OCI-LY3 (cell line): Measurements from ENCODE around the gene CA7.

Experiments
- CTCF ChIP-seq: fragments of 200-600, 300-600 bp; sonication (generic); IDR thresholded peaks from 2 replicates; pipeline ENCODE4 v1.5.1; 2014; ENCODE audit warnings: antibody characterized with exemption, low read length, low read depth
- EZH2phosphoT487 ChIP-seq: fragments of 200-600 bp; shearing (Covaris generic); IDR thresholded peaks from 2 replicates; pipeline ENCODE4 v1.6.1; 2018; ENCODE audit warnings: antibody characterized with exemption, mixed run types, low read depth

DNA sequence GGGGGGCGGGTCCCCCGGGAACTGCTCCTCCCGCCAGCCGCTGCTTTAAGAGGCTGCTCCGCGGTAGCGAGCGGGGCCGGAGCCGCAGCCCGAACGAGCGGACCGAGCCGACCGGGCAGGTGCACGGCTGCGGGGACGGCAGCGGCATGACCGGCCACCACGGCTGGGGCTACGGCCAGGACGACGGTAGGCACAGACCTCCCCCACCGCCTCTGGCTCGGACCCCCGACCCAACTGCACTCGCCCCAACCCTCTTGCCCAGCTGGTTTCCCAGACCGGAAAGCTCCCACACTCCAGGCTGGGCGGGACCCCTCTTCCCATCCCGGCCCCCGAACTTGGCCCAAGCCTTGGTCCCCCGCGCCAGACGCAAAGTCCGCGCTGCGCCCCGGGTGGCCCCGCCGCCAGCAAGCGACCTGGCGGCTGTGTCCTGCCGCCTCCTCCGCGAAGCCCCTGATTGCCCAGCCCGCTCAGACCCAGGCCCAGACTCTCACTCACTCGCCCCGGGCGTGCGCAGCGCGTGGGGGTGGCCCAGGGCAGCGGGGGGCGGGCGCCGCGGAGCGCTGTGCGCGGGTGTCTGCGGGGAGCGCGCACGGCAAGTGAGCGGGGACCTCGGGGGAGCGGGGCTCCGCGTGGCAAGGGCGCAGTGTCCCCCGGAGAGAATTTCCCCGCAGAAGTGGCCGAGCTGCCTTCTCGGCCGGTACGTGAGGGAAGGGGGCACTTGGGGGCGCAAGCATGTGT is at the start of gene CA7:
- TF ChIP-seq CTCF (no peak), EZH2phosphoT487 (no peak)
